HG03457 (cell line): ENCODE results near the gene PLEKHG5.

Experiments
- ATAC-seq: cut with Tn5 transposase; IDR thresholded peaks from one replicate; pipeline ENCODE4 v1.9.1; 2021; ENCODE audit warnings: moderate number of reproducible peaks; ENCODE audit not compliant: unreplicated experiment

The PLEKHG5 gene

DNA sequence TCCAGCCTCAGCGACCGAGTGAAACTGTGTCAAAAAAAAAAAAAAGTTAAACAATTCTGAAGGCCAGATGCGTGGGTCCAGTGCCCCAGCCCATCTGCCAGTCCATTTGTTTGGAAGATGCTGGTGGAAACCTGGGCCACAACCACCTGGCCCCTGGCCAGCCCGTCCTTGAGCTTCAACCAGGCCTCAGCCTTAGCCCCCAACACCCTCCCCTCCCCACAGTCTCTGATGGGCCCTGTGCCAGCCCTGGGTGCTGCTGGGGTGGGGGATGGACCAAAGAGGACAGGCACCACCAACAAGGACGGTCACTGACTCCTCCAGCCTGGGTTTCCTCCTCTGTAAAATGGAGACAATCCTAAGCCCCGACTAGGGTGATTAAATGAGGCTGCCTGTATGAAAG lies 19.6 kb upstream of the PLEKHG5 start:
- ATAC-seq: no peak

DNA sequence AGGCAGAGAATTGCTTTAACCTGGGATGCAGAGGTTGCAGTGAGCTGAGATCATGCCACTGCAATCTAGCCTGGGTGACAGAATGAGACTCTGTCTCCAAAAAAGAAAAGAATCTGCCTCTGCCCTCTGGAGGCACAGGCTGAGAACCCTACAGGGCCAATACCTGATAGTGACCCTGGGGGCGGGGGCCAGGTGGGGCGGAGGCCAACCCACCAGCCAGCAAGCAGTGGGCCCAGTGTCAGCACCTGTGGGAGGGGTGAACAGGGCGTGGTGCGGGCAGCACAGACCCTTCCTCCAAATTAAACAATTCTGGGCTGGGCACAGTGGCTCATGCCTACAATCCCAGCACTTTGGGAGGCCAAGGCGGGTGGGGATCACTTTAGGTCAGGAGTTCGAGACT lies 19.0 kb upstream of the PLEKHG5 start:
- no peak for ATAC-seq

DNA sequence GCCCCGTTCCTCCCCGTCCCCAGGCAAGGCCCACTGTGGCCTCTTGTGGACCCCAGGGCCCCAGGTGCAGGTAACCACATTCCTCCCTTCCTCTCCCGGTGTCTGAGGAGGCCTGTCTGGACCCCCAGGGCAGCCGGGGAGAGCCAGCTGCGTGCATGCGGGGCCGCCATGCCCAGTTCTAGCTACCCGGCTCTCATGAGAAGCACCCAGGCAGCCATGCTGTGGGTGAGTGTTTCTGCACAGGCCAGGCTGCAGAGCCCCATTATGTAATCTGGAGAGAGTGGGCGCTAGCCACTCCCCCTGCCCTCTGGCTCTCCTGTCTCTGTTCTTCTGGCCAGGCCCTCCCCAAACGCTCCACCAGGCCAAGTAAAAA lies 18.4 kb upstream of the PLEKHG5 start:
- ATAC-seq: no peak

DNA sequence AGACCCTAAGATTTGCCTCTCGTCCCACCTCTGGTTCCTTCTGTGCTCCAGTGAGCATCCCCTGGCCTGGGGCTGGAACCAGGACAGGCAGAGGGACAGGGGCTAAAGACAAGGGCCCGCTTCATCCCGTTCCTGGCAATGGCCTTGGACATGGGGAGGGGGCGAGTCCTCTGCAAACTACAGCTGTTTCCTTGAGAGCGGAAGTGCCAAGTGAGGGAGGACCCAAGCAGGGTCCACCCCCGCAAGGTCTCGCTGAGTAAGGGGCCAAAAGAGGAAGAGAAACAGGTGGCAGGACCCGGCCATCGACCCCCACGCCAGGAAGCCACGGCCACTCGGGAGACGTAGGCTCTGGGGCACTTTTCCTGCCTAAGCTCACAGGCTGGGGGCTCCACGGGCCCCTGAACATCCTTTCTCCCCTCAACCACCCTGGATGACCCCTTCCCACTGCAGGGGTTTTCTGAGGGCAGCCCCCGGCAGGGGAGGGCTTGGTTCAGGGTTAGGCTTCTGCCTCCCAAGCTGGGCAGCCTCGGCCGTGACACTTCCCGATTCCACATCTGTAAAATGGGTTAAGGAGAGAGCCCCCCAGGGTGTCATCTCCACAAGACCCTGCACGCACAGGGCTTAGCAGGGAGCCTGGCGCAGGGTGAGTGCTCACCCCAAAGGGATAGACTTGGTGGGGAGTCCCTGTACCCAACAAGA lies 17.9 kb upstream of the PLEKHG5 start:
- ATAC-seq: no peak

DNA sequence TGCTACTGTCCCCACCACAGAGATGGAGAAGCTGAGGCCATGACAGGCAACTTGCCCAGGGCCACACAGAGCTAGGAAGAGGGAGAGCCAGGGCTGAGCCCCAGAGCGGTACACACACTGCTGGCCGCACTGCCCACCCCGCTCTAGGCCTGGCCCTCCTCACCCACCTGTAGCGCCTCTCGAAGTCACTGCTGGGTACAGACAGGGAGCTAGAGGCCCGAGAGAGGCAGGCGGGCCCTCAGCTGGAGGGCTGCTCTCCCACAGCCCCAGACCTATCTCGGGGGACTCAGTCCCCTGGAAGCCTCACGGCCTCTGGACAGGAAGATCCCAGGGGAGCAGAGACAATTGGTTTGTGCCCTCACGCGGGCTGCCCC lies 17.3 kb upstream of the PLEKHG5 start:
- ATAC-seq: no peak

DNA sequence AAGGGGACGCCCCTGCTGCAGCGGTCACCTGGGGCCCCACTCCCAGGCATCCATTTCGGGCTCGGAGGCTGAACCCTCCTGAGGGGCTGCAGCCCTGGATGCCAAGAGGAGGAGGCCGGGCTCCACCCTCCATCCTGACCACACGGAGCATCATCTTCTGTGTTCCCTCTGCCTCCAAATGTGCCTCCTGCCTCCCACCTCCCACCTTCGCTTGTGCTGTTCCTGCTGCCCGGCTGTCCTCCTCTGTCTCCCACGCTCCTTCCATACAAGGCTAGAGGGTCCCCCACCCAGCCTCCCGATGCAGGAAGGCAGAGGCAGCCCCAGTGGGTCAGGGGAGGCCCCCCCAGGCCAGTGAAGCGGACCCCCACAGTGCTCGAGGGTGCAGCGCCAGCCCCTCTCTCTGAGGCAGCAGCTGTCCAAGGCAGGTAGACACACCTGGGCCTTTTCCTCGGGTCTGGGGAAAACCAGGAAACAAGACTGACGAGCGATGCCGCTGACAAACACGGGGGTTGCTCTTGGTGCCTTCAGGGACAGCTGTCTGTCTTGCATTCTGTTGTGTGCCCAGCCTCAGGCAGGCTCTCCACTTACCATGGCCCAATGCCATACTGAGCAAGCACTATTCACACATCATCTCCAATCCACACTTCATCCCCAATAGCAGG lies 16.8 kb upstream of the PLEKHG5 start:
- ATAC-seq: no peak

DNA sequence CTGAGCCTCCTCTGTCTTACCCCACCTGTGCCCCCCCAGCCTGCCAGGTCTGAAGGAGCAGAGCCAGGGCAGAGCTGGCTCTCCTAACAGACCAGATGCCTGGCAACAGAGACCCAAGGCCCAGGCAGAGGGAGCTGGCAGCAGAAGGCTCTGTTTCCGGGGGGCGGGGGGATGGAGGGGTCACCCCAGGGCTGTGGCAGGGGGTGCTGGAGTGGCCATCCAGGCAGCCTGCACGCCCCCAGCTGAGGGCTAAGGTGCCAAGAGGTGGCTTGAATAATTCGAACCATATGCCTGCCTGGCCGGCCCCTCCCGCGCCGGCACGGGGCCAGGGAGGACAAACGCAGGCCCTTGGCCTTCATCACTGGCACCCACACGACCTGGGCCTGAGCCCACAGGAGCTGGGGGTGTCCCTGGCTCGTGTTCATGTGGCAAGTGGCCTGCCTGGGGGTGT lies 16.0 kb upstream of the PLEKHG5 start:
- ATAC-seq: no peak

DNA sequence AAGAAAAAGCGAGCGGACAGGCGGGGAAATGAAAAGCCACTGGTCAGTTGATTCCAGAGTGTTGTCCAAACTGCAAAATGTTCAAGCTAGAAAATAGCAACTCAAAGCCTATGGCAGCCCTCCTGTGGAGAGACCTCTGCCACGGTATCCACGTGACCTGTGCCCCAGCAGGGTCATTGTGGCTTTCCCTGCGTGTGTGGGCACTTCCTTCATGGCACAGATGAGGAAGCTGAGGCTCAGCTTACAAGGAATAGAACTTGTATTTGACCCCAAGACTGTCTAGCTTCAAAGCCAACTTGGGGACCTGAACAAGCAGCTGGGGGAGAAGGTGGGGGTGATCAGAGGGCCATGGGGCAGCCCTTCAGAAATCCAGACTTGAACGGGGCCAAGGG lies 15.6 kb upstream of the PLEKHG5 start:
- ATAC-seq: no peak

DNA sequence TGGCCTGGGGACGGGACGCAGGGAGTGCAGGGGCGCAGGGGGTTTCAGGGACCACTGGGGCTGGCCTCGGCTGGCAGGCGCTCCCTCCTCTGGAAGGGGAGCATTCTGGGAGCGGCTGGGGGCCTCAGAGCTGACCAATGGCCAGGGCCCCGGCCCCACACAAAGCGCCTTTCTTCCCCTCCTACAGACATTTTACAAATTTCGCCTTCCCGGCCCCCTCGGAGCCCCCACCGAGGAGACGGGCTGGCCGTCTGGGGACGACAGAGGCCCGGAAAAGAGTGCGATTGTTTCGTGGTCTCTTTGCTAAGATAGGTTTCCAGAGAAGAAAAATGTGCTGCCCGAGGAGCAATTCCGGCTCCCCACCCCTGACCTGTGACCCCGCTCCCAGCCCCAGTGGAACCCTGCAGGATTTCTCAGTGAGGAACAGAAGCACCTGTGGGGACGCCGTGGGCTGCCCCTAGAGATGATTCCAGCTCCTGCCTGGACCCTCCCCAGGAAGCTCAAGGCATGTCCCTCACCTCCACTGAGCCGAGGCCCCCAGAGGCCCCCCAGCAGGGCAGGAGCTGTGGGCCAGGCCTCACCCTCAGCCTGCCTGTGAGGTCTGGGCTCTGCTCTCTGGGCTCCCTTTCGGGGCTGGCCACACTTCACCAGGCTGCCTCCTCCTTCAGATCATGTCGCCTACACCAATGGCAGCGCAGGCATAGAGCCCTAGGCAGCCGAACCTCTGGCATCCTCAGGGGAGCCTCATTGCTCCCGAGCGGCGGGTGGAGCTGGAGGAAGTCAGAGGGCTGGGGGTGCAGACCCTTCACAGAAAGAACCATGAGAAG lies 15.0 kb upstream of the PLEKHG5 start:
- no peak for ATAC-seq

DNA sequence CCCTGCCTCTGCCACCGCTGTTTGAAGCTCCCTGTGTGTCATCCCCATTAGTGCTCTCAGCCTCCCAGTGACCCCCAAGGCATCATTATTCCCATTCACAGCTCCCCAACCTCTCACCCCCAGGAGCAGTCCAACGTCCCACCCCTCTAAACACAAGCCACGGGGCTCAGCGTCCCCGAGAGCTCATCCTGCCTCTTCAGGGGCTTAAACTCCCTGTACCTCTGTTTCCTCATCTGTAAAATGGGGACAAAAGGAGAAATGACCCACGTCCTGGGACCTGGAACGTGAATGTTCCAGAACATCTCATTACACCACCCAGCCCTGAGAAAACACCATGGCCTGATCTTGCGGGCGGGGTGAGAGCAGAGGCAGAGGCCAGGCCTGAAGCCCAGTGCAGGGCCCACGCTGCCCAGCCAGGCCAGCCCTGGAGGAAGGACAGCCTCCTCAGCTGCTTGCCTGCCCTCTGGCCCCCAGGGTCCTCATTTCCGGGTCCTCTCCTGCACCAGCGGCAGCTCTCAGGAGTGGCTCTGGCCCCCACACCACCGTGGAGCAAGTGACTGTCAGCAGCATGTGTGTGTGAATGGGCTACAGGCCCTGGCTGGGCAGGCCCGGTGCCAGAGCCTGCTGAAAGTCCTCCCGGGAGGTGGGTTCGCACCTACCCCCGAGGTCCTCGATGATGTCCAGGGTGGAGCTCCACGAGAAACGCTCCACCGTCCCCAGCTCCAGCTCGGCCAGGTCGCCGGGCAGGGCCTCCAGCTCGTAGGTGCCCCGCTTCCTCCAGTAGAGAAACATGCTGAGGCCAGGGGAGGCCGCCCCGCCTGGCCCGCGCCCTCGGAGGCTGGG lies 14.1 kb upstream of the PLEKHG5 start:
- no peak for ATAC-seq

DNA sequence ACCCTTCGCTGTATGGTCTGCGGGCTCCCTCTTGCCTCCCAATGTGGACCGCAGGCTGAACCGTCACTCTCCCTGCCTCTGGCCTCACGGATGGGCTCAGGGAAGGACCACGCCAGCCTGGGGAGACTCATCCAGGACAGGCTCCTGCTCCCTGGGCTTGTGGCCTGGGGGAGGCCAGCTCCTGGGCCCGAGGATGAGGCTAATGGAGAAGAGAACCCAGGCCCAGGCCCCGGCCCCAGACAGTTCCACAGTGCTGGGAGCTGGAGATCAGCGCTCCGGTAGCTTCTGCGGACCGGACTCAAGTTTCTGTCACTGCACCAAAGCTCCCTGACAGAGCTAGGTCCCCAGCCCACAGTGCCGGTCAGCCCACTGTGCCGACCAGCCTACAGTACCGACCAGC lies 13.4 kb upstream of the PLEKHG5 start:
- ATAC-seq: no peak

DNA sequence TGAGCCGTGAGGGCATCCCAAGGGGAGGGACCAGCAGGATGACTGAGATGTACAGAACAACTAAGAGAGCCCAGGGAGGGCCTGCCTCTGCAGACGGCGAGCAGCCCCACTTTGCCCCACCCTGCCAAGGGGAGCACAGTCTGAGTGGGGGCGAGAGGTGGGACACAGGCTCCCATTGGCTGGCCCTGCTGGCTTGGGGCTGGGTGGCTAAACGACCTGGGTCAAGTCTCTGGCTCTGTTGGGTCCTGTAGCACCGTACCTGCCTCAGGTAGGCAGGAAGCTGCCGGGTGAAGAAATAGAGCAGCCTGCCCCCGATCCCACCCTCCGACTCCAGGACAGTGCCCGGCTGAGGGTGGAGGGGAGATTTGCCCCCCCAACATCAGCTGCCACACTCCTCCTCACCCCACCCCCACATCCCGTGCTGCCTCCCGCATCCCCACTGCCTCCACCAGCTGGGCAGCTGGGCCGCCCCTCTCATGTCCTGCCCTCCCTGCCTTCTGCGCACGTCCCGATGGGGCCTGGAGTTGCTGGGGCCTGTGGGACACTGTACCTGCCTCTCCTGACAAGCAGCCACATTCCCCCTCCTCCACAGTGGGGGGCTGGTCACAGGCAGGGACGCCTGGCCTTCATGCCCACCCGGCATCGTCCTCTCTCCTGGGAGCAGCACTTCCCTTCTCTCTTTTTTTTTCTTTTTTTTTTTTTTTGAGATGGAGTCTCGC lies 12.6 kb upstream of the PLEKHG5 start:
- ATAC-seq: no peak

DNA sequence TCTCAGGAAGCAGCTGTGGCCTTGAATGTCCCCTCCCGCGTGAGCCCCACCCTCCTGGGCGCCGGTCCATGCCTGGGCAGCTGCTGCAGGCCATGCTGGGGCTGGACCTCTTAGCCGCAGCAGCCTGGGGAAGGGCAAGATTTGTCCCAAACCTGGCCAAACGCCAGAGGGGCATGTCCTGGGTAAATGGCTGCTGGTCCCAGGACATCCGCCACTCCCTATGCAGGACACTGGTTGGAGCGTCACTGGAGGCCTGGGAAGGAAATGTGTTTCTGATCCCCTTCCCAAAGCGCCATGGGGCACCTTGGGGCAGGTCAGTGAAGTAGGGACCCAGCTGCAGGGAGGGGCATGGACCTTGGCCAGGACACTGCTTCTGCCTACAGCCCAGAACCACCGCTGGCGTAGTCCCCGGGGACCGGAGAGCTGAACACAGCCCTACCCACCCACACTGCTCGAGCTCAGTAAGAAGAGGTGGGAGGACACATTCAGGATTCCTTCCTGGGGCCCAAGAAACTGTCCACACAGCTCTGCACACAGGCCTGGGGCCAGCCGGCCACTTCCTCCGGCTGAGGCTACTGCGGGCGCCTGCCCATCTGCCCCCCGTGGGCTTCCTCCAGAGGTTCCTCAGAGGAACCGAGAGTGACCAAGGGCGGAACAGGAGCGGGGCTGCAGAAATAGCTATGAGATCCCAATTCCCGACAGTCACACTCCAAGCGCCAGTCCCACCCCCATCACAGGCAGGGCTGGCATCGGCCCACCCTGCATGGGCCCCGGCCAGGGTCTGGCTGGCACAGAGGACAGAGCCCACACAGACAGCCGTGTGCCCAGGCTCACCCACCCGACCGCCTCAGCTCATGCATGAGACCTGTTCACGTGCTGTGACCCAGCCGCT lies 10.8 kb upstream of the PLEKHG5 start:
- ATAC-seq: no peak

DNA sequence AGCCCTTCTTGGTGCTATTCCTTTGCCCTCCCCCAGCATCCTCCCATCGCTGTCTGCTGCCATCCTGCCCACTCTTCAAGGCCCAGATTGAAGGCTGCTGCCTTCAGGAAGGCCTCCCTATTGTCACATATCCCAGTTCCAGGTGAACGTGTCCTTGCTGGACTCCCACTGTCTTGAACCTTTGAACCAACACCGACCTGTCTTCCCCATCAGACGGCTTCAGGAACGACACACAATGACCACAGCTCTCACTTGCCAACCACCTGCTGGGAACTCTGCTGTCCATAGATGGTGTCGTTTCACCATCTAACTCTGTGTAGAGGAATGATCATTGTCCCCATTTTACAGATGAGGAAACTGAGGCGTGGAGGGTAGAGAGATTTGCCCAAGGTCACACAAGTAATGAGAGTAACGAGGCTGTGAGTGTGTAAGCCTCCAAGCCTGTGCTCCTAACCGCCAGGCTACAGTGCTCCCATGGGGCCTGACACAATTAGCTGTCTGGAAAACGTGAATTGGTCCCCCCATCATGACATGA lies 9.9 kb upstream of the PLEKHG5 start:
- no peak for ATAC-seq

DNA sequence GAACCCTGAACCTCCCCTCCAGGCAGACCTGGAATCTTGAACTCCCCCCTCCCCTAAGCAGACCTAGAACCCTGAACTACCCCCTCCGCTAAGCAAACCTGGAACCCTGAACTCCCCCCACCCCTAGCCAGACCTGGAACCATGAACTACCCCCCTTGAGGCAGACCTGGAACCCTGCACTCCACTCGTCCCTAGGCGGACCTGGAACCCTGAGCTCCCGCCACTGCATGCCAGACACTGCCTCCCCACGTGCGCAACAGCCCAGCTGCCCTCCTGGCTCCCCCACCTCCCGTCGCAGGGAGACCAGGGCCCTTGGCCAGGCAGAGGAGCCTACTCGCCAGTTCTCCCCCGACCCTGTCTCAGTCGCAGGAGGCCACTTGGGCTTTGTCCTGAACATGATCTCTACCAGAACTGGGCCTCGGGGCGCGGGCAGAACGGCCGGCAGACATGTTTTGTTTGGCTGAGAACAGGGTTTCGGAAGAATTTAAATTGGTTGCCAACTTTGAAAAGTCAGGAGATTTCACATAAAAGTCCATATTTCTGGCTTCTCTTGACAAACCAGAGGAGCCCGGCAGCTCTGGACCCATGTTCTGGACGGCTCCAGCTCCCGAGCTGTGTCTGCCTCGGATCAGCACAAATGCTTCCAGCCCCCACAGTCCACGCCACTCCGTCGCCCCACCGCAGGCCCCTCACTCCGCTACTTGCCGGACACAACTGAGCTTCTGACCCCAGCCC lies 9.2 kb upstream of the PLEKHG5 start:
- ATAC-seq: no peak

DNA sequence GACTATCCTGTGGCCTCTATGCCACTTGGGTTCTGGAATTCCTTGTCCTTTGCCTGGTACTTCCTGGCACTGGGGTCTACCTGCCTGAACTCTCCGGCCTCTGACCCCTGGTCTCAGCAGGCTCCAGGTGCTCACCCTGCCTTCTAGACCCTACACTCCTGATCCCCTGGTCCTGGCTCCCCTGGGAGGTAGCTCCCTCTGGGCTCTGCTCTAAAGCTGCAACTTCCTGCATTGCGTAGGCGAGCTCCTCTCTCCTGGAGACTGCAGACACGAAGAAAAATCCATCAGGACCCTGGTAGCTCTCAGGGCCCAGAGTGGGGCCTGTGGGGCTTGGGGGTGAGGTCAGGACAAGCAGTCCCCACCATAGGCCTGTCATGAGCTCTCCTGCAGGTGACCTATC lies 7.8 kb upstream of the PLEKHG5 start:
- no peak for ATAC-seq

DNA sequence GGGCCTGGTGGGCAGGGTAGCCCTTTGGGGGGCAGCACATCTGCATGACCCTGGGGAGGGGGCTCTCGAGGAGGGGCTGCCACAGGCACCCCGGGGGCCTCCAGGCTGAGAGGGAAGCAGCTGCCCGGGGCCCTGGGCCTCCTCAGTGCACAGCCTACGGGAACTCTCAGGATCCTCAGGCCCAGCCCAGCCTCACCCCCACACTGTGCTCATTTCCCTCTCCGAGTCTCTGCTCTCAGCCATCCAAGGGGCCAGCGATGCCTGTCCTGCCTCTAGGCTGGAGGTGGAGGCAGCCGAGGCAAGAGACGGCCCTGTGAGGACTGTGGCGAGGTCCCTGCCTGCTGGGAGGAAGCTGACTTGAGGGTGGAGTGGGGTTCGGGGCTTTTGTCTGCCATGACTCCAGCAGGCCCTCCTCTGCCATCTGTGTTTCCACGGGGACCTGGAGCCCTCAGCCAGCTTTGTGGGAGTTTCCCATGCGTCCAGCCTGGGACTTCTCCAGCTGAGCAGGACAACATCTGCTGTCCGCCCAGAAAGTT lies 7.2 kb upstream of the PLEKHG5 start:
- ATAC-seq: no peak

DNA sequence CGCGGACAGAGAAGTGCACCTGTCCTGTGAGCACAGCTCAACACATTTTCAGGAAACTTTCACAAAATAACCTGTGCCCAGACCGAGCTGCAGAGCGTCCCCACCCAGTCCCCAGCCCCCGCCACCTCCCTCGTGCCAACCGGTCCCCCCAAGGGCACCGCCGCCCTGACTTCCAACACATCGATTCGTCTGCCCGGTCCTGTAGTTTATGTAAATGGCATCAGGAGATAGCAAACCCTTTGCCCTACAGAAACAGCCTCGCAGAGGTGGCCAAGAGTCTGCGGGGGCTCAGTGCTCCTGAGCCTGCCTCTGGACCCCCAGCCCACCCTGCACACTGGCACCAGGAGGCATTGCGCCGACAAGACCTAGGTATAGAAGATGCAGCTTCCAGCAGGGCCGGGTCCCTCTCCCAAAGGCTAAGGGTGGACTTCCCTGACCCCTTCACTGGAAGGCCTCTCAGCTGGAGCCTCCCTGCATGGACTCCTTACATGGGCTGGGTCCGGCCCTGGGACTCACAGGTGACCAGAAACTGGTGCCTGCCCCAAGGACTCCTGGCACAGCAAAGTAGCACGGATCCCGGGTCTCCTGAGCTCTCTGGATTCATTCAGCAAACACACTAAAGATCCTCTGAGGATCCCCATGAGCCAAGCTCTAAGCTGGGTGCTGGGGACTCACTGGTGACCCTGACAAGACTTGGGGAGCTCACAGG lies 6.6 kb upstream of the PLEKHG5 start:
- no peak for ATAC-seq
